ENCODE results near the gene KIF24. TPM values are rescaled to one million over a fixed set of nuclear protein-coding genes. Genes with fewer than 3 reads are reported as not detected.

Gene KIF24
- total and polyA plus RNA-seq, 2 of the 4 experiments (the other 2 are of a cell fraction): 1.4 to 3.0 TPM

GRCh38 chr9:34343605-34344004 lies 14.5 kb upstream of the KIF24 start:
- no CpG with 5 or more reads among the region's 1 CpG for WGBS, 2 experiments (ENCODE audit: extremely low coverage in 2 of 2, insufficient read length in 1 of 2)

More at GRCh38 chr9:34343605-34344004, 14.5 kb upstream of the KIF24 start:
- Histone ChIP-seq H3K18ac (ENCODE audit: low read depth, low read length) (no peak overlapping the region), H3K9ac (ENCODE audit: low read depth, low read length) (no peak overlapping the region), H3K9me3 (ENCODE audit: control insufficient read depth, insufficient read depth, low read length) (no peaks in the 10 kb centered on the region), H2BK120ac (ENCODE audit: low read depth, low read length) (no peak overlapping the region), H2AFZ (replicated peaks; ENCODE audit: low read length, poor library complexity) (no peak overlapping the region), H3K79me1 (ENCODE audit: low read depth in 1 of 2, low read length in 2 of 2) (peaks cover 0 to 4% of the 10 kb centered on the region in 2 experiments; a peak in 1 of 4 replicates), H3K4ac (ENCODE audit: low read depth, low read length) (no peak overlapping the region), H3K27ac (ENCODE audit: insufficient read depth, low read length) (no peak overlapping the region), H2BK5ac (ENCODE audit: low read depth, low read length, poor library complexity, severe bottlenecking) (no peak overlapping the region), H4K8ac (ENCODE audit: low read depth in 2 of 2, low read length in 2 of 2) (no peak overlapping the region), H4K5ac (ENCODE audit: low read depth, low read length) (no peak overlapping the region), H3K14ac (replicated peaks; ENCODE audit: low read depth, low read length) (no peak overlapping the region), H2BK15ac (ENCODE audit: low read depth, low read length) (no peak overlapping the region), H2AK9ac (replicated peaks; ENCODE audit: low read depth, low read length, poor library complexity) (no peak overlapping the region), H3K4me1 (ENCODE audit: control insufficient read depth, insufficient read depth, low read length) (no peaks in the 10 kb centered on the region), H2BK20ac (ENCODE audit: low read depth, low read length) (no peak overlapping the region), H4K91ac (ENCODE audit: insufficient read depth, low read depth, low read length) (no peak overlapping the region), H2AK5ac (ENCODE audit: low read depth, low read length) (no peak overlapping the region), H3K4me2 (ENCODE audit: low read depth, low read length) (no peak overlapping the region), H3K36me3 (ENCODE audit: control insufficient read depth, insufficient read depth, low read length) (peaks cover 36% of the 10 kb centered on the region), H3K27me3 (ENCODE audit: control insufficient read depth, insufficient read depth, low read length) (no peaks in the 10 kb centered on the region), H3K23ac (ENCODE audit: low read depth, low read length) (no peak overlapping the region), H4K20me1 (ENCODE audit: insufficient read depth, low read length) (no peaks in the 10 kb centered on the region), H3K9me1 (ENCODE audit: insufficient read depth, low read length) (no peaks in the 10 kb centered on the region; the same call in 1 of the 2 replicates), H3K56ac (ENCODE audit: extremely low read depth, insufficient read depth, low read length) (no peak overlapping the region), H3K4me3 (ENCODE audit: insufficient read depth, low read depth, low read length) (no peak overlapping the region)
- intact Hi-C loops (cut with micrococcal nuclease) (no loop called here), in situ Hi-C loops (cut with MboI; ENCODE audit: low sequenced_read_pairs) (no loop called here), dilution Hi-C loops (cut with HindIII; ENCODE audit: low sequenced_read_pairs, unreplicated experiment) (no loop called here)
- DNase-seq (no peak), ATAC-seq (ENCODE audit: low read depth) (no peak)
- ChIA-PET CTCF (interaction anchor here (1.0 kb wide), 1 partner anchor 8 kb away, joined by 3 read pairs; no protein-coding TSS in a partner anchor), POLR2A (ENCODE audit: unreplicated experiment) (no interaction called here)
- TF ChIP-seq SMC3 (IDR thresholded peaks at IDR 0.05; ENCODE audit: low read depth, low read length) (no peak), USF2 (IDR thresholded peaks at IDR 0.05; ENCODE audit: low read depth, low read length) (no peak), CTCF (conservative IDR thresholded peaks at IDR 0.05; ENCODE audit: low read depth, low read length) (no peak), ELK1 (IDR thresholded peaks at IDR 0.05; ENCODE audit: borderline replicate concordance, low read depth, low read length) (no peak), MAZ (IDR thresholded peaks at IDR 0.05; ENCODE audit: borderline replicate concordance, low read depth, low read length) (no peak), CHD1 (IDR thresholded peaks at IDR 0.05; ENCODE audit: low read depth, low read length) (no peak), BHLHE40 (IDR thresholded peaks at IDR 0.05; ENCODE audit: low read depth, low read length) (no peak), RFX5 (IDR thresholded peaks at IDR 0.05; ENCODE audit: low read depth, low read length) (no peak), RCOR1 (IDR thresholded peaks at IDR 0.05; ENCODE audit: insufficient replicate concordance, low read length) (no peak), NFE2L2 (IDR thresholded peaks at IDR 0.05; ENCODE audit: low read depth, low read length) (no peak), MXI1 (IDR thresholded peaks at IDR 0.05; ENCODE audit: borderline replicate concordance, low read depth, low read length) (no peak), FOS (IDR thresholded peaks at IDR 0.05; ENCODE audit: low read depth, low read length) (no peak), POLR2A (IDR thresholded peaks at IDR 0.05; ENCODE audit: low read depth, low read length) (no peak), CEBPB (IDR thresholded peaks at IDR 0.05; ENCODE audit: low read depth, low read length) (no peak), RAD21 (IDR thresholded peaks at IDR 0.05; ENCODE audit: low read length) (no peak), MAFK (IDR thresholded peaks at IDR 0.05; ENCODE audit: low read depth, low read length) (no peak)
- no TSS peak for BruUV-seq (replicated peaks)
